WTC11 (cell line): ENCODE measurements around the gene ADAMTS2.

Experiments used
- ATF3 ChIP-seq: sonication (generic); formaldehyde crosslinking; conservative IDR thresholded peaks from 2 replicates; pipeline ENCODE4 v1.8.1; 2022; ENCODE audit warnings: mild to moderate bottlenecking, missing genetic modification reagents
- CTCF ChIP-seq: fragments of 200-600 bp; IDR thresholded peaks from 2 replicates; pipeline ENCODE4 v1.8.0; 2022; ENCODE audit warnings: antibody characterized with exemption
- ESRRA ChIP-seq: sonication (generic); formaldehyde crosslinking; IDR thresholded peaks from 2 replicates; pipeline ENCODE4 v1.8.1; 2022; ENCODE audit warnings: mild to moderate bottlenecking, missing genetic modification reagents, borderline replicate concordance
- ETV6 ChIP-seq: sonication (generic); formaldehyde crosslinking; IDR thresholded peaks from 2 replicates; pipeline ENCODE4 v1.8.1; 2022; ENCODE audit warnings: mild to moderate bottlenecking, missing genetic modification reagents
- MAX ChIP-seq: sonication (generic); formaldehyde crosslinking; IDR thresholded peaks from 2 replicates; pipeline ENCODE4 v1.8.0; 2022; ENCODE audit warnings: mild to moderate bottlenecking, missing genetic modification reagents
- NR1H2 ChIP-seq: sonication (generic); formaldehyde crosslinking; IDR thresholded peaks from 2 replicates; pipeline ENCODE4 v1.9.0; 2021; ENCODE audit warnings: mild to moderate bottlenecking, moderate library complexity, missing genetic modification reagents
- SP1 ChIP-seq: sonication (generic); formaldehyde crosslinking; conservative IDR thresholded peaks from 2 replicates; pipeline ENCODE4 v1.8.1; 2022; ENCODE audit warnings: missing genetic modification reagents

- no peak for TF ChIP-seq CTCF
- TF ChIP-seq NR1H2, result no peak
- TF ChIP-seq MAX (CRISPR knock-in tag), result no peak
- no peak for TF ChIP-seq ESRRA (CRISPR knock-in tag)
- TF ChIP-seq ETV6, result no peak
- TF ChIP-seq SP1 (CRISPR knock-in tag), result no peak
- TF ChIP-seq ATF3 (CRISPR knock-in tag), result no peak
These were observed 6.2 kb downstream of the ADAMTS2 start for GRCh38 chr5:179339081-179339480.
